K562 (cell line): ENCODE measurements around the gene MTHFR. TPM values are rescaled to one million over a fixed set of nuclear protein-coding genes. Genes with fewer than 3 reads are reported as not detected.

Experiments used
- BMI1 ChIP-seq: fragments of 150-350 bp; IDR thresholded peaks from 2 replicates; pipeline ENCODE4 v1.6.1; 2014; ENCODE audit warnings: low read length
- ESRRA ChIP-seq: fragments of 450-650 bp; IDR thresholded peaks from 2 replicates; pipeline ENCODE4 v1.6.1; 2014; ENCODE audit warnings: low read depth, mild to moderate bottlenecking, moderate library complexity, borderline replicate concordance
- ETV1 ChIP-seq: fragments of 450-650 bp; conservative IDR thresholded peaks from 2 replicates; pipeline ENCODE4 v1.6.1; 2016; ENCODE audit warnings: missing genetic modification characterization, control low read depth, low read depth, missing compliant biosample characterization
- FOSL1 ChIP-seq: fragments of 200-800 bp; sonication (Bioruptor generic); conservative IDR thresholded peaks from 2 replicates; pipeline ENCODE4 v1.6.1; 2016; ENCODE audit warnings: missing genetic modification characterization, missing compliant biosample characterization
- FOXJ2 ChIP-seq: fragments of 200-800 bp; sonication (Bioruptor generic); IDR thresholded peaks from 2 replicates; pipeline ENCODE4 v1.6.1; 2016; ENCODE audit warnings: missing genetic modification characterization, missing compliant biosample characterization
- HDAC2 ChIP-seq: fragments of 450-650 bp; IDR thresholded peaks from 2 replicates; pipeline ENCODE4 v1.6.1; 2016; ENCODE audit warnings: mild to moderate bottlenecking
- MED1 ChIP-seq: sonication (generic); formaldehyde crosslinking; IDR thresholded peaks from 2 replicates; pipeline ENCODE4 v1.8.1; 2023; ENCODE audit warnings: missing genetic modification reagents, borderline replicate concordance
- NCOR1 ChIP-seq: fragments of 450-650 bp; IDR thresholded peaks from 2 replicates; pipeline ENCODE4 v1.6.1; 2016; ENCODE audit warnings: mild to moderate bottlenecking, moderate library complexity
- NR2F6 ChIP-seq: fragments of 450-650 bp; formaldehyde crosslinking; IDR thresholded peaks from 2 replicates; pipeline ENCODE4 v1.4.0; 2020; ENCODE audit warnings: mild to moderate bottlenecking
- PHB2 ChIP-seq: fragments of 450-650 bp; IDR thresholded peaks from 2 replicates; pipeline ENCODE4 v1.6.1; 2017; ENCODE audit warnings: low read depth
- THRB ChIP-seq: fragments of 450-650 bp; formaldehyde crosslinking; conservative IDR thresholded peaks from 2 replicates; pipeline ENCODE4 v1.4.0; 2022; ENCODE audit warnings: mild to moderate bottlenecking, missing genetic modification characterization
- ZNF24 ChIP-seq: fragments of 450-650 bp; IDR thresholded peaks from 2 replicates; pipeline ENCODE4 v1.6.1; 2016
- polyA plus RNA-seq, 8 experiments: library from polyadenylated mRNA; depleted of rRNA in 4 of 8; stranded (reverse) in 5 of 8; unstranded in 3 of 8; fragments of >200 nt; fragmentation: Nextera tagmentation in 2 of 8; fragmentation: Illumina TruSeq in 1 of 8; extraction: Ambion mirVana in 2 of 8; extraction: Trizol in 1 of 8; gene quantifications; 2 replicates each; pipeline versions ENCODE4 v1.2.1 to v1.2.3, GENCODE V29; 2011 to 2014; ENCODE audit warnings: inconsistent platforms in 1 of 8, missing spikeins in 1 of 8
- total RNA-seq, 7 experiments: library from RNA; depleted of rRNA in 6 of 7; stranded (reverse); fragments of >200 nt in 6 of 7; fragmentation: Illumina TruSeq in 2 of 7; extraction: Trizol in 2 of 7; gene quantifications; 2 replicates each; pipeline versions ENCODE4 v1.2.1 to v1.2.3, GENCODE V29; 2011 to 2021; ENCODE audit warnings: low replicate concordance in 1 of 7
- TF ChIP-seq, protein P1 (sequence below), 2 experiments: fragments of 450-650 bp in 1 of 2; sonication (generic) in 1 of 2; formaldehyde crosslinking; conservative IDR thresholded peaks; 2 replicates each; pipeline versions ENCODE4 v1.4.0 to v1.8.1; 2020 to 2022; ENCODE audit warnings: mild to moderate bottlenecking in 1 of 2, missing genetic modification reagents in 1 of 2
- TF ChIP-seq, protein P2 (sequence below): fragments of 250-450 bp; sonication (Bioruptor Pico); IDR thresholded peaks from 2 replicates; pipeline ENCODE4 v1.9.0; 2021; ENCODE audit warnings: mild to moderate bottlenecking
- TF ChIP-seq, protein P3 (sequence below), 3 experiments: IDR thresholded peaks in 2 of 3; conservative IDR thresholded peaks in 1 of 3; 2 replicates each; pipeline ENCODE4 v1.5.1; 2011 to 2012; ENCODE audit warnings: low read length in 3 of 3, mild to moderate bottlenecking in 3 of 3, control low read depth in 2 of 3, improper control_type of control experiment in 1 of 3, inconsistent platforms in 1 of 3, low read depth in 1 of 3, mixed read lengths in 1 of 3, moderate library complexity in 1 of 3; ENCODE audit not compliant: insufficient read depth in 2 of 3
- TF ChIP-seq, protein P4 (sequence below): fragments of 250-450 bp; sonication (Bioruptor Pico); IDR thresholded peaks from 2 replicates; pipeline ENCODE4 v1.8.0; 2021; ENCODE audit warnings: borderline replicate concordance, mild to moderate bottlenecking, moderate library complexity; ENCODE audit not compliant: poor library complexity, severe bottlenecking
- TF ChIP-seq, protein P5 (sequence below): fragments of 250-450 bp; sonication (Bioruptor Pico); IDR thresholded peaks from 2 replicates; pipeline ENCODE4 v1.9.0; 2021; ENCODE audit warnings: mild to moderate bottlenecking, inconsistent platforms
- TF ChIP-seq, protein P6 (sequence below): fragments of 200-800 bp; sonication (Bioruptor generic); IDR thresholded peaks from 2 replicates; pipeline ENCODE4 v1.6.1; 2017; ENCODE audit warnings: missing genetic modification characterization, missing compliant biosample characterization

Gene MTHFR
- total and polyA plus RNA-seq, 9 of the 15 experiments (the other 6 are each of a cell fraction or from before 2014, with no cell fraction given): 5.0 to 104 (median 62.6) TPM

GRCh38 chr1:11805422-11806306 is at the start of gene MTHFR, which contains the start of gene CLCN6 (continued):
- TF ChIP-seq, protein P1, sequence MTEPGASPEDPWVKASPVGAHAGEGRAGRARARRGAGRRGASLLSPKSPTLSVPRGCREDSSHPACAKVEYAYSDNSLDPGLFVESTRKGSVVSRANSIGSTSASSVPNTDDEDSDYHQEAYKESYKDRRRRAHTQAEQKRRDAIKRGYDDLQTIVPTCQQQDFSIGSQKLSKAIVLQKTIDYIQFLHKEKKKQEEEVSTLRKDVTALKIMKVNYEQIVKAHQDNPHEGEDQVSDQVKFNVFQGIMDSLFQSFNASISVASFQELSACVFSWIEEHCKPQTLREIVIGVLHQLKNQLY (CRISPR knock-in tag; conservative IDR thresholded peaks at IDR 0.05): peak; percentile 41 to 84; a peak in 1 of 4 replicates
- TF ChIP-seq ESRRA: peak; percentile 91
- no peak for TF ChIP-seq MED1 (CRISPR knock-in tag)
- TF ChIP-seq, protein P2, sequence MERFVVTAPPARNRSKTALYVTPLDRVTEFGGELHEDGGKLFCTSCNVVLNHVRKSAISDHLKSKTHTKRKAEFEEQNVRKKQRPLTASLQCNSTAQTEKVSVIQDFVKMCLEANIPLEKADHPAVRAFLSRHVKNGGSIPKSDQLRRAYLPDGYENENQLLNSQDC (CRISPR knock-in tag): no peak
- no peak for TF ChIP-seq PHB2
- TF ChIP-seq, protein P3, sequence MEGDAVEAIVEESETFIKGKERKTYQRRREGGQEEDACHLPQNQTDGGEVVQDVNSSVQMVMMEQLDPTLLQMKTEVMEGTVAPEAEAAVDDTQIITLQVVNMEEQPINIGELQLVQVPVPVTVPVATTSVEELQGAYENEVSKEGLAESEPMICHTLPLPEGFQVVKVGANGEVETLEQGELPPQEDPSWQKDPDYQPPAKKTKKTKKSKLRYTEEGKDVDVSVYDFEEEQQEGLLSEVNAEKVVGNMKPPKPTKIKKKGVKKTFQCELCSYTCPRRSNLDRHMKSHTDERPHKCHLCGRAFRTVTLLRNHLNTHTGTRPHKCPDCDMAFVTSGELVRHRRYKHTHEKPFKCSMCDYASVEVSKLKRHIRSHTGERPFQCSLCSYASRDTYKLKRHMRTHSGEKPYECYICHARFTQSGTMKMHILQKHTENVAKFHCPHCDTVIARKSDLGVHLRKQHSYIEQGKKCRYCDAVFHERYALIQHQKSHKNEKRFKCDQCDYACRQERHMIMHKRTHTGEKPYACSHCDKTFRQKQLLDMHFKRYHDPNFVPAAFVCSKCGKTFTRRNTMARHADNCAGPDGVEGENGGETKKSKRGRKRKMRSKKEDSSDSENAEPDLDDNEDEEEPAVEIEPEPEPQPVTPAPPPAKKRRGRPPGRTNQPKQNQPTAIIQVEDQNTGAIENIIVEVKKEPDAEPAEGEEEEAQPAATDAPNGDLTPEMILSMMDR (IDR thresholded peaks at IDR 0.05 in 2 of 3, conservative IDR thresholded peaks at IDR 0.05 in 1 of 3; ENCODE audit: insufficient read depth in 2 of 3, low read depth in 1 of 3, low read length in 3 of 3): peak in 1 of 3 experiments; percentile 5; a peak in 1 of 6 replicates
- TF ChIP-seq NR2F6 (CRISPR knock-in tag): no peak; the same call in 1 of the 2 replicates
- peak; percentile 79 for TF ChIP-seq FOXJ2 (tag)
- TF ChIP-seq ETV1 (tag): peak; percentile 77; the same call in 1 of the 2 replicates
- TF ChIP-seq, protein P4, sequence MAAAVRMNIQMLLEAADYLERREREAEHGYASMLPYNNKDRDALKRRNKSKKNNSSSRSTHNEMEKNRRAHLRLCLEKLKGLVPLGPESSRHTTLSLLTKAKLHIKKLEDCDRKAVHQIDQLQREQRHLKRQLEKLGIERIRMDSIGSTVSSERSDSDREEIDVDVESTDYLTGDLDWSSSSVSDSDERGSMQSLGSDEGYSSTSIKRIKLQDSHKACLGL: peak; percentile 55
- peak; percentile 82; the same call in 1 of the 2 replicates for TF ChIP-seq THRB (CRISPR knock-in tag)
- TF ChIP-seq, protein P5, sequence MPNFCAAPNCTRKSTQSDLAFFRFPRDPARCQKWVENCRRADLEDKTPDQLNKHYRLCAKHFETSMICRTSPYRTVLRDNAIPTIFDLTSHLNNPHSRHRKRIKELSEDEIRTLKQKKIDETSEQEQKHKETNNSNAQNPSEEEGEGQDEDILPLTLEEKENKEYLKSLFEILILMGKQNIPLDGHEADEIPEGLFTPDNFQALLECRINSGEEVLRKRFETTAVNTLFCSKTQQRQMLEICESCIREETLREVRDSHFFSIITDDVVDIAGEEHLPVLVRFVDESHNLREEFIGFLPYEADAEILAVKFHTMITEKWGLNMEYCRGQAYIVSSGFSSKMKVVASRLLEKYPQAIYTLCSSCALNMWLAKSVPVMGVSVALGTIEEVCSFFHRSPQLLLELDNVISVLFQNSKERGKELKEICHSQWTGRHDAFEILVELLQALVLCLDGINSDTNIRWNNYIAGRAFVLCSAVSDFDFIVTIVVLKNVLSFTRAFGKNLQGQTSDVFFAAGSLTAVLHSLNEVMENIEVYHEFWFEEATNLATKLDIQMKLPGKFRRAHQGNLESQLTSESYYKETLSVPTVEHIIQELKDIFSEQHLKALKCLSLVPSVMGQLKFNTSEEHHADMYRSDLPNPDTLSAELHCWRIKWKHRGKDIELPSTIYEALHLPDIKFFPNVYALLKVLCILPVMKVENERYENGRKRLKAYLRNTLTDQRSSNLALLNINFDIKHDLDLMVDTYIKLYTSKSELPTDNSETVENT: peak; percentile 84
- TF ChIP-seq ZNF24: peak; percentile 48; the same call in 1 of the 2 replicates
- TF ChIP-seq HDAC2: 0 out of 2 replicates have a peak, but pooled peaks have one; percentile 95
- no peak for TF ChIP-seq BMI1
- TF ChIP-seq FOSL1 (tag): peak; percentile 97
- TF ChIP-seq, protein P6, sequence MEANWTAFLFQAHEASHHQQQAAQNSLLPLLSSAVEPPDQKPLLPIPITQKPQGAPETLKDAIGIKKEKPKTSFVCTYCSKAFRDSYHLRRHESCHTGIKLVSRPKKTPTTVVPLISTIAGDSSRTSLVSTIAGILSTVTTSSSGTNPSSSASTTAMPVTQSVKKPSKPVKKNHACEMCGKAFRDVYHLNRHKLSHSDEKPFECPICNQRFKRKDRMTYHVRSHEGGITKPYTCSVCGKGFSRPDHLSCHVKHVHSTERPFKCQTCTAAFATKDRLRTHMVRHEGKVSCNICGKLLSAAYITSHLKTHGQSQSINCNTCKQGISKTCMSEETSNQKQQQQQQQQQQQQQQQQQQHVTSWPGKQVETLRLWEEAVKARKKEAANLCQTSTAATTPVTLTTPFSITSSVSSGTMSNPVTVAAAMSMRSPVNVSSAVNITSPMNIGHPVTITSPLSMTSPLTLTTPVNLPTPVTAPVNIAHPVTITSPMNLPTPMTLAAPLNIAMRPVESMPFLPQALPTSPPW (CRISPR knock-in tag): no peak
- no peak for TF ChIP-seq NCOR1
